ENCODE data around the gene NCF2. TPM values are rescaled to one million over a fixed set of nuclear protein-coding genes. Genes with fewer than 3 reads are reported as not detected.

NCF2 gene
- total and polyA plus RNA-seq, 5 experiments from 2014 or later: 0.91 to 3.4 (median 1.1) TPM; not detected in 1

DNA sequence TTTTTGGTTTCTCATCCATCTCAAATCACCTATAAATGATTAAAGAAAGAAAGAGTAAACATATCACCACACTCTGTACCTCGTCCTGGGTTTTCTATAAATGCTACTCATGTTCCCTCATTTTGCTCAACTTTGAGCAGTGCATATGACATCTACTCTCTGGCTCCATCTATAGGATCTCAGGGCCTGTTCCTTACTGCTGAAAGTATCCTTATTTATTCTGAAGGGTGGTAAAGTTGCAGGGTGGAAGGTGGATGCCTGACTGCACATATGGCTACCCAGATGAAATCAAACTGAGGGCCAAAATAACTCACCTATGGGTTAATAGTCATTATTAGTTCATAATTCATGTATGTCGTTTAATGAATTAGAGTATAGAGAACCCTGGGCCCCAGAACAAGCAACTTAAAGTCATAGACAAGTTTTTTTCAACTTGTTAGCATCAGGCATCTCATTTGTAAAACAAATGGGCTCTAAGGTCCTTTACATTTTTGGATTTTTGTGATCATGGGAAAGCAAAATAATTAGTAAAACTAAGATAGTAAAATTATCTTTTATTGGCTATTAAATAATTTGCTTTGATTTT, 46.5 kb downstream of the NCF2 start:
- H3K27me3 Mint-ChIP-seq: no peaks in the 10 kb centered on the region
- ATAC-seq: peak; percentile 93 to 95
- H3K9me3 Mint-ChIP-seq: no peaks in the 10 kb centered on the region
- peak in 5 of 10 donors; percentile 8 to 55 (median 28) for DNase-seq
- peaks cover 0 to 9% (median 6%) of the 10 kb centered on the region in 4 donors for H3K4me1 Mint-ChIP-seq
- peaks cover 7 to 88% (median 30%) of the 10 kb centered on the region in 3 donors for H3K36me3 Mint-ChIP-seq
- POLR2A ChIA-PET: no interaction called here
- H3K4me3 Mint-ChIP-seq: no peak overlapping the region
- H3K27ac Mint-ChIP-seq: peak overlapping the region in 6 of 10 donors; percentile 2 to 60 (median 50)

GRCh38 chr1:183537405-183537804, 52.9 kb downstream of the NCF2 start:
- Mint-ChIP-seq H3K36me3 (peaks cover 4 to 90% (median 20%) of the 10 kb centered on the region in 3 donors), H3K4me1 (peaks cover 0 to 6% (median 2%) of the 10 kb centered on the region in 4 donors), H3K4me3 (no peak overlapping the region), H3K27me3 (no peaks in the 10 kb centered on the region), H3K9me3 (no peaks in the 10 kb centered on the region), H3K27ac (peak overlapping the region in 2 of 10 donors; percentile 30 to 71)
- DNase-seq: no peak
- POLR2A ChIA-PET: no interaction called here
- no peak for ATAC-seq

DNA sequence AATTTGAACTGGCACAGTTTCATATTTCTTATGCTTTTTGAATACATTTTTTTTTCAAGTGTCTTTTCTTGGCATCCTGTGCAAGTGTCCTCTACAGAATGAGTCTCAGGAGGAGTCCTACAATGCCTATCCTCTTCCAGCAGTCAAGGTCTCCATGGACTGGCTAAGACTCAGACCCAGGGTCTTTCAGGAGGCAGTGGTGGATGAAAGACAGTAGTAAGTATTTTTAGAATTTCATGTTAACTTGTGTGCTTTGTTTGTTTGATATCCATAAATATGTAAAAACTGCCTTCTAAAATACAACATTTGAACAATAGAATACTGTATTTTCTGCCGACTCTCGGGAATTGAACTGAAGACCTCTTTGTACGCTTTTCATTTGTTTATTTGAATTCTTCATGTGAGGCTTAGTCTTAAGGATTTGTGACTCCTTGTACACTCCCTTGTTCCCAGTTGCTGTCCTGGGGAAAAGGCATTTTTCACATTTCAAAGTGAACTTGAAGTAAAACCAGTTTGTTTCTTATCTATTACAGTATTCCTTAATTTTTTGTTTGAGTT, 56.6 kb downstream of the NCF2 start:
- H3K27ac Mint-ChIP-seq: peak overlapping the region in 1 of 10 donors; percentile 8
- DNase-seq (no peak), ATAC-seq (no peak)
- POLR2A ChIA-PET: no interaction called here
- H3K9me3 Mint-ChIP-seq: no peaks in the 10 kb centered on the region
- H3K4me1 Mint-ChIP-seq: peaks cover 0 to 2% (median under 1%) of the 10 kb centered on the region in 4 donors
- H3K4me3 Mint-ChIP-seq: no peak overlapping the region
- peaks cover 0 to 94% (median 10%) of the 10 kb centered on the region in 3 donors for H3K36me3 Mint-ChIP-seq
- no peaks in the 10 kb centered on the region for H3K27me3 Mint-ChIP-seq

DNA sequence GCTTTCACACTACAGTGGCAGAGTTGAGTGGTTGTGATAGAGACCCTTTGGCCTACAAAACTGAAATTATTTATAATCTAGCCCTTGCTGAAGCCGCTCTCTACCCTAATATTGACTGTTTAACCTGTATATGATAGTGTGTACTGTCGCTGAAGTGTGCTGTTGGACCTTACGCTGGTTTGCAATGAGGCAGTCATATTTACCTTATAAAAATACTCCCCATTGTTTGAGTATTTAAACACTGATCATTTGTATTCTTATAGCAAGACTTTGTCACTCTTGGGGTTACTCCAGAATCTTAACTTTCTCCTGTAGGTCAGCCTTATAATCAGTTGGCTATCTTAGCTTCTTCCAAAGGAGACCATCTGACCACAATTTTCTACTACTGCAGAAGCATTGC, 61.7 kb downstream of the NCF2 start:
- Mint-ChIP-seq H3K9me3 (no peaks in the 10 kb centered on the region), H3K36me3 (peaks cover 0 to 85% (median 7%) of the 10 kb centered on the region in 3 donors), H3K27ac (no peak overlapping the region), H3K4me1 (peaks cover 0 to 3% (median under 1%) of the 10 kb centered on the region in 4 donors), H3K4me3 (no peak overlapping the region), H3K27me3 (no peaks in the 10 kb centered on the region)
- POLR2A ChIA-PET: no interaction called here
- DNase-seq: no peak
- no peak for ATAC-seq

GRCh38 chr1:183522104-183522503, 68.2 kb downstream of the NCF2 start:
- ATAC-seq (no peak), DNase-seq (no peak)
- Mint-ChIP-seq H3K9me3 (no peaks in the 10 kb centered on the region), H3K4me1 (peaks cover 0 to 3% (median under 1%) of the 10 kb centered on the region in 4 donors), H3K27me3 (no peaks in the 10 kb centered on the region), H3K27ac (peak overlapping the region in 1 of 10 donors; percentile 85), H3K4me3 (no peak overlapping the region), H3K36me3 (peaks cover 0 to 73% (median 10%) of the 10 kb centered on the region in 3 donors)
- POLR2A ChIA-PET: interaction anchor here (0.7 kb wide), 1 partner anchor 8 kb away, joined by 6 read pairs; no protein-coding TSS in a partner anchor

DNA sequence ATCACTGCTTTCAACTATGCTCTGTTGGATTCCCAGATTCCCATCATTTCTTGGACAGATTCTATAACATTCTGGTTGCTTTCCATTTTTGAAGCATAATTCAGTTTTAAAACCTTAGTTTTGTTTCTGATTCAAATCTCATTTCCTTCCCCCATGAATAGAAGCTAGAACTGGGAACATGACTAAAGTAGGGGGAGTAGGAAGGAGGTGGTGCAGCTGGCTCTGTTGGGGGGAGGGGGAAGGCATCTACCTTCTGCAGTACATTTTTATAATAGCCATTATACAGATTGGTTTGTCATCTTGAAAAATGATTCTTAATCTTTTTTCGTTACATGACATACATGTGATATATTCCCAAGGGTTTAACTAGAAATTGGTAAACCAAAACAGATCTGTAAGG, 69.9 kb downstream of the NCF2 start:
- Mint-ChIP-seq H3K4me1 (peaks cover 0 to 4% (median 1%) of the 10 kb centered on the region in 4 donors), H3K27me3 (no peaks in the 10 kb centered on the region), H3K27ac (peak overlapping the region in 1 of 10 donors; percentile 35), H3K9me3 (no peaks in the 10 kb centered on the region), H3K36me3 (peaks cover 4 to 78% (median 5%) of the 10 kb centered on the region in 3 donors), H3K4me3 (no peak overlapping the region)
- POLR2A ChIA-PET: no interaction called here
- DNase-seq: no peak
- no peak for ATAC-seq

- POLR2A ChIA-PET: no interaction called here
- Mint-ChIP-seq H3K27ac (peak overlapping the region in 2 of 10 donors; percentile 7 to 29), H3K36me3 (peaks cover 3 to 76% (median 4%) of the 10 kb centered on the region in 3 donors), H3K9me3 (no peaks in the 10 kb centered on the region), H3K4me3 (no peak overlapping the region), H3K27me3 (no peaks in the 10 kb centered on the region), H3K4me1 (peaks cover 0 to 6% (median 3%) of the 10 kb centered on the region in 4 donors)
- DNase-seq: no peak
- no peak for ATAC-seq
Measured at GRCh38 chr1:183517401-183517800, 72.9 kb downstream of the NCF2 start.

- Mint-ChIP-seq H3K27me3 (no peaks in the 10 kb centered on the region), H3K27ac (peak overlapping the region in 1 of 10 donors; percentile 7), H3K36me3 (peaks cover 1 to 73% (median 4%) of the 10 kb centered on the region in 3 donors), H3K4me1 (peaks cover 3 to 12% (median 8%) of the 10 kb centered on the region in 4 donors), H3K9me3 (no peaks in the 10 kb centered on the region), H3K4me3 (no peak overlapping the region)
- DNase-seq: no peak
- ATAC-seq: no peak
- POLR2A ChIA-PET: no interaction called here
Measured at GRCh38 chr1:183516725-183517124, 73.5 kb downstream of the NCF2 start.

DNA sequence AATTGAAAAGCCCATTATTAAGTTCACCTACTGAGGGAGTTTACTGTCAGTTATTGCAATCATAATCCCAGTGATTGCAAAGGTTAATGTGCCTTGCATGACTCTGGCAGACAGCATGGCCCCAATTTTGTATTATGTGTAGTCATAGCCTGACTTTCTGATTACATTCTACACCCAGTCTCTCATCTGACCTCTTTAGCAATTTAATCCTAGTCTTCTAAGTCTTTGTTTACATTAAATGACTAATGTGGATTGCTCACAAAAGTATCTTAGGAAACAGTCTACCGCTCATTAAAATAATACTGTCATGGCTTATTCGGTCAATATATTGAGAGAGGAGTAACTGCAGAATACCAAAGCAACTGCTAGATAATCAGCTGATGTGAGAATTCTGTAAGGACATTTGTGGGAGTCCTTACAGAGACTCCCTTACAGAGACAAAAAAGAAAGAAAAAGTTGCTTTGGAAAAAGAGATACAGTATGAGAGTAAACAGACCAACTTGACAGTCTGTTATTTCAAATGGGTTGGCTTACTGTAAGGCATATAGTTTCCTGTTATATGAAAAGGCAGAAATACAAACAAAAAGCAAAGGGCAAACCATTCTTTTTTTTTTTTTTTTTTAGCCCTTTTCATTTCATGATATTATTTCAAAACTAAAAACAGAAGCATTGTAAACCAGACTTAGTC, 75.1 kb downstream of the NCF2 start:
- Mint-ChIP-seq H3K36me3 (peaks cover 0 to 61% (median 4%) of the 10 kb centered on the region in 3 donors), H3K27me3 (no peaks in the 10 kb centered on the region), H3K27ac (peak overlapping the region in 4 of 10 donors; percentile 3 to 46 (median 24)), H3K4me3 (no peak overlapping the region), H3K4me1 (peaks cover 12 to 20% (median 15%) of the 10 kb centered on the region in 4 donors), H3K9me3 (no peaks in the 10 kb centered on the region)
- no peak for DNase-seq
- POLR2A ChIA-PET: no interaction called here
- no peak for ATAC-seq

DNA sequence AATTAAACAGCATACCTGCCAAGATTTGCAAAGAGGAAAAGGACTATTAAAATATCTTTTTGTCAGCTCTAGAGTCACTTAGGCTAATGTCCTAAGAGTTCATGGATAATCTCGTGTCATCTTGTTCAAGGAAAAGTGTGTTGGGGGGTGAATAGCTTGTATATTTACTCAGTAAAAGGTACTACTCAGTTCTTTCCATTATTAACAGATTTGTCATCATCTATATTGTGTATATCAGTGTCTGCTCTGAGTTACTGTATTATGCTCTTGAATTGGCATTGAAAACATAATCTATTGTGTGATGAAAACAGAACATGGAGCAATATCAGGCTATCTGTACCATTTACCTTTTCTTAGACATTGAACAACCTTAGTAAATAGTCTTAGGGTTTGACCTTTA, 76.0 kb downstream of the NCF2 start:
- Mint-ChIP-seq H3K36me3 (peaks cover 0 to 55% (median 4%) of the 10 kb centered on the region in 3 donors), H3K27ac (peak overlapping the region in 4 of 10 donors; percentile 10 to 49 (median 13)), H3K9me3 (no peaks in the 10 kb centered on the region)

DNA sequence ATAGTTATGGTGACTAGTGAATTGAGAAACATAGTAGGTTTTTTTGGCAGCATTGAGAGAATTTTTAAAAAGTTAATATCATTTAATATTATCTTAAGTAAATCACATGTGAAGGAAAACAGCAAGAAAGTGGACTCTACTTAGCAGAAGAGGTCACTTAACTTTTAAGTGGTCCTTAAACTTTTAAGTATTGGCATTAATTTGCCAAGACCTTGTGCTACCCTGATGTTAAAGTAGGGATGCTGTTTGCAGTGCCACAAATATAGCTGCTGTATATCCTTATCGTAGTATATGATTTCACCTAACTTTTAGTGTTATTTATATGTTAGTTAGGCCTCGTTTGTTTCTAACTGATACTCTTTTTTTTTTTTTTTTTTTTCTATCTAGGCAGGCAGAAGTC, 77.8 kb downstream of the NCF2 start:
- H3K4me1 Mint-ChIP-seq: peaks cover 15 to 28% (median 24%) of the 10 kb centered on the region in 4 donors
- no peak overlapping the region for H3K4me3 Mint-ChIP-seq
- DNase-seq (no peak), ATAC-seq (no peak)
- no peaks in the 10 kb centered on the region for H3K27me3 Mint-ChIP-seq
- peaks cover 0 to 44% (median 4%) of the 10 kb centered on the region in 3 donors for H3K36me3 Mint-ChIP-seq
- no peaks in the 10 kb centered on the region for H3K9me3 Mint-ChIP-seq
- peak overlapping the region in 3 of 10 donors; percentile 32 to 42 (median 33) for H3K27ac Mint-ChIP-seq
- POLR2A ChIA-PET: no interaction called here

More for the DNA sequence above, 76.0 kb downstream of the NCF2 start:
- ATAC-seq: no peak
- no peak overlapping the region for H3K4me3 Mint-ChIP-seq
- DNase-seq: no peak
- H3K27me3 Mint-ChIP-seq: no peaks in the 10 kb centered on the region
- H3K4me1 Mint-ChIP-seq: peaks cover 13 to 20% (median 18%) of the 10 kb centered on the region in 4 donors
- POLR2A ChIA-PET: no interaction called here

- H3K27me3 Mint-ChIP-seq: no peaks in the 10 kb centered on the region
- POLR2A ChIA-PET: no interaction called here
- peak overlapping the region in 1 of 10 donors; percentile 22 for H3K27ac Mint-ChIP-seq
- H3K4me1 Mint-ChIP-seq: peaks cover 13 to 31% (median 24%) of the 10 kb centered on the region in 4 donors
- no peaks in the 10 kb centered on the region for H3K9me3 Mint-ChIP-seq
- DNase-seq (no peak), ATAC-seq (no peak)
- H3K4me3 Mint-ChIP-seq: no peak overlapping the region
- peaks cover 0 to 12% (median 0%) of the 10 kb centered on the region in 3 donors for H3K36me3 Mint-ChIP-seq
Measured at GRCh38 chr1:183508694-183509093, 81.6 kb downstream of the NCF2 start.

GRCh38 chr1:183506561-183506960, 83.7 kb downstream of the NCF2 start:
- DNase-seq (no peak), ATAC-seq (no peak)
- Mint-ChIP-seq H3K36me3 (peaks cover 0 to 8% (median 0%) of the 10 kb centered on the region in 3 donors), H3K4me1 (peaks cover 7 to 43% (median 29%) of the 10 kb centered on the region in 4 donors), H3K9me3 (no peaks in the 10 kb centered on the region), H3K4me3 (no peak overlapping the region), H3K27ac (no peak overlapping the region), H3K27me3 (no peaks in the 10 kb centered on the region)
- POLR2A ChIA-PET: no interaction called here
